Measurements from ENCODE around the gene ELF4. TPM values are rescaled to one million over a fixed set of nuclear protein-coding genes. Genes with fewer than 3 reads are reported as not detected.
A peak's percentile ranks its signal among the peaks of the same experiment; 100 is the strongest.

ELF4 gene
- total and polyA plus RNA-seq, 2 of the 13 experiments (the other 11 are each of a cell fraction or from before 2014, with no cell fraction given) = 1.3 to 2.6 TPM

DNA sequence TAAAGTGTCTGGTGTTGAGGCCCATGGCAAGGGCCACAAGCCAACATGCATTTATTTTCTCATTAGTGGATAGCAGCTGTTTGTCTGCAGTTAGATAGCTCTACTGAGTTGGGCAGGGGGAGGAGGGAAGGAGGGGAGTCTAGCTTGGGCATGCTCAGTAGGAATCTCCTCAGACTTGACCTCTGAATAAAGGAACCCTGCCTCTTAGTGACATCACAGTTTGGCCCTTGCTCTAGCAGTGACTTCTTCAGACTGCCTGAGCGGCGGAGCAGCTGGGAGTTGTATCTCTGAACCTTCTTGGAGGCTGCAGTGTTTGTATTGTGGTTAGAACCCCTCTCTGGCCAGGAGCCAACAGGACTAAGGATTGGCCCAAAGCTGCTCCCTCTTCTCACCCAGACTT, 70.5 kb downstream of the ELF4 start (continued):
- no peak for TF ChIP-seq SMAD3 (CRISPR knock-in tag; IDR thresholded peaks at IDR 0.05)
- TF ChIP-seq STAT5B (CRISPR knock-in tag; IDR thresholded peaks at IDR 0.05) = no peak

DNA sequence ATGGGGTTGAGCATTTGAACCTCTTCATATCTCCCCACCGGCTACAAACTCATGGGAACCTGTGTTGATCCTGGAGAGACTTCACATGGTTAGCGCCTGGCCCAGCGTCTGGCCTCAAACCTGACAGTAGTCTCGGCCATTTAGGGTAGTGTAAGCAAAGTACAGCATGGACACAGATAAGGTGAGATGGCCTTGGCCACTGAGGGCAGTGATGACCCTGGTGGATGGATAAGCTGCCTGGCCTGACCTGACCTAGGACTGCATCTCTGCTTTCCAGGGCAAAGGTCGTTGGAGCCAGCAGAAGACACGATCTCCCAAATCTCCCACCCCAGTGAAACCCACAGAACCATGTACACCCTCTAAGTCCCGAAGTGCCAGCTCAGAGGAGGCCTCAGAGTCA, 76.1 kb downstream of the ELF4 start:
- DNase-seq (ENCODE audit: low spot score) = no peak
- Histone ChIP-seq H3K4me3 (replicated peaks in 1 of 3; ENCODE audit: insufficient read depth in 1 of 3, low read depth in 2 of 3, low read length in 3 of 3) (no peak overlapping the region), H3K4me2 (ENCODE audit: low read depth, low read length) (no peak overlapping the region), H3K79me2 (ENCODE audit: insufficient read depth, low read length) (no peaks in the 10 kb centered on the region), H3K9me3 (ENCODE audit: low read length) (no peaks in the 10 kb centered on the region), H3K27ac (ENCODE audit: extremely low read length, insufficient read depth, low read length) (no peak overlapping the region), H3K27me3 (ENCODE audit: control insufficient read depth in 1 of 2, insufficient read depth in 2 of 2, low read length in 2 of 2) (no peaks in the 10 kb centered on the region), H2AFZ (ENCODE audit: low read length) (no peak overlapping the region), H3K36me3 (replicated peaks in 1 of 2; ENCODE audit: control insufficient read depth in 1 of 2, insufficient read depth in 2 of 2, low read length in 2 of 2) (peaks cover 6 to 8% of the 10 kb centered on the region in 2 experiments; a peak in 3 of 5 replicates), H3K4me1 (ENCODE audit: insufficient read depth, low read length) (no peaks in the 10 kb centered on the region), H3K9ac (ENCODE audit: insufficient read depth, low read depth, low read length) (no peak overlapping the region), H4K20me1 (ENCODE audit: insufficient read depth, low read length) (no peaks in the 10 kb centered on the region)
- peak; percentile 53; the same call in 2 of the 3 replicates for ATAC-seq
- TF ChIP-seq HNF4A (CRISPR knock-in tag; IDR thresholded peaks at IDR 0.05) (0 out of 2 replicates have a peak, but pooled peaks have one; percentile 13), FOXK1 (CRISPR knock-in tag; IDR thresholded peaks at IDR 0.05; ENCODE audit: borderline replicate concordance, low read depth) (no peak), PRPF4 (IDR thresholded peaks at IDR 0.05; ENCODE audit: low read depth, low read length, poor library complexity, severe bottlenecking) (no peak), ZNF629 (CRISPR knock-in tag; conservative IDR thresholded peaks at IDR 0.05) (no peak)
- TF ChIP-seq, protein P1, sequence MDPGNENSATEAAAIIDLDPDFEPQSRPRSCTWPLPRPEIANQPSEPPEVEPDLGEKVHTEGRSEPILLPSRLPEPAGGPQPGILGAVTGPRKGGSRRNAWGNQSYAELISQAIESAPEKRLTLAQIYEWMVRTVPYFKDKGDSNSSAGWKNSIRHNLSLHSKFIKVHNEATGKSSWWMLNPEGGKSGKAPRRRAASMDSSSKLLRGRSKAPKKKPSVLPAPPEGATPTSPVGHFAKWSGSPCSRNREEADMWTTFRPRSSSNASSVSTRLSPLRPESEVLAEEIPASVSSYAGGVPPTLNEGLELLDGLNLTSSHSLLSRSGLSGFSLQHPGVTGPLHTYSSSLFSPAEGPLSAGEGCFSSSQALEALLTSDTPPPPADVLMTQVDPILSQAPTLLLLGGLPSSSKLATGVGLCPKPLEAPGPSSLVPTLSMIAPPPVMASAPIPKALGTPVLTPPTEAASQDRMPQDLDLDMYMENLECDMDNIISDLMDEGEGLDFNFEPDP (CRISPR knock-in tag; conservative IDR thresholded peaks at IDR 0.05) = no peak
- TF ChIP-seq, protein P2, sequence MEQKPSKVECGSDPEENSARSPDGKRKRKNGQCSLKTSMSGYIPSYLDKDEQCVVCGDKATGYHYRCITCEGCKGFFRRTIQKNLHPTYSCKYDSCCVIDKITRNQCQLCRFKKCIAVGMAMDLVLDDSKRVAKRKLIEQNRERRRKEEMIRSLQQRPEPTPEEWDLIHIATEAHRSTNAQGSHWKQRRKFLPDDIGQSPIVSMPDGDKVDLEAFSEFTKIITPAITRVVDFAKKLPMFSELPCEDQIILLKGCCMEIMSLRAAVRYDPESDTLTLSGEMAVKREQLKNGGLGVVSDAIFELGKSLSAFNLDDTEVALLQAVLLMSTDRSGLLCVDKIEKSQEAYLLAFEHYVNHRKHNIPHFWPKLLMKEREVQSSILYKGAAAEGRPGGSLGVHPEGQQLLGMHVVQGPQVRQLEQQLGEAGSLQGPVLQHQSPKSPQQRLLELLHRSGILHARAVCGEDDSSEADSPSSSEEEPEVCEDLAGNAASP (CRISPR knock-in tag; IDR thresholded peaks at IDR 0.05; ENCODE audit: borderline replicate concordance) = 0 out of 2 replicates have a peak, but pooled peaks have one; percentile 15
- in situ Hi-C loops (cut with HindIII; ENCODE audit: extremely low pct_ligation_motif_present, low pct_unique_long_range_greater_than_20kb) (no loop called here), intact Hi-C loops (cut with micrococcal nuclease; ENCODE audit: unreplicated experiment) (no loop called here)
- no peak for FAIRE-seq
- POLR2A ChIA-PET = no interaction called here
- BruUV-seq (replicated peaks) = no TSS peak
- WGBS (ENCODE audit: low lambda C conversion rate) = no CpG with 5 or more reads among the region's 7 CpGs
- CTCF ChIA-PET (ENCODE audit: low intra/inter-chr PET ratio, low total read pairs) = no interaction called here

All from HepG2 (cell line).